HepG2 (cell line): ENCODE data around the gene DRAP1. TPM values are rescaled to one million over a fixed set of nuclear protein-coding genes. Genes with fewer than 3 reads are reported as not detected.

ENCODE experiments used
- ATAC-seq: fragments of 200-7000 bp; cut with Tn5 transposase; 3 replicates; pipeline ENCODE4 v1.9.1; 2020; ENCODE audit warnings: mild to moderate bottlenecking, moderate library complexity
- BruUV-seq: library from RNA; stranded (reverse); fragments of 400-500 nt; replicated peaks from 2 replicates; lab custom pipeline; 2021; lab: Mats Ljungman, UMichigan
- CTCF ChIA-PET: fragments of 300-600 bp; formaldehyde crosslinking; extraction: SDS; loops from one replicate; lab custom pipeline; 2021; ENCODE audit warnings: low total read pairs, inconsistent platforms, low intra/inter-chr PET ratio; lab: Yijun Ruan, JAX
- POLR2A ChIA-PET: fragments of 350-600 bp; sonication (Branson Sonifier 250); formaldehyde crosslinking; loops from one replicate; lab custom pipeline; 2020; ENCODE audit warnings: antibody characterized with exemption, inconsistent platforms; lab: Yijun Ruan, JAX
- DNase-seq: peaks from one replicate; pipeline ENCODE4 v3.0.0-alpha.2; 2015; ENCODE audit warnings: low spot score
- FAIRE-seq: peaks from 3 replicates; lab custom pipeline; 2011; peaks lifted over from hg19 to GRCh38; lab: Jason Lieb, UNC
- H2AFZ ChIP-seq: one replicate; pipeline ENCODE4 v1.6.1; 2011; ENCODE audit warnings: low read length, inconsistent platforms
- H3K27ac ChIP-seq: fragments of 300-600 bp; 3 replicates; pipeline ENCODE4 v1.8.0; 2011; ENCODE audit warnings: mixed run types, mild to moderate bottlenecking, mixed read lengths, low read length, inconsistent platforms; ENCODE audit not compliant: insufficient read depth; ENCODE audit errors: extremely low read length
- H3K27me3 ChIP-seq, 2 experiments: fragments of 200-600 bp in 1 of 2; 2 replicates in 1 of 2; 3 replicates in 1 of 2; pipeline versions ENCODE4 v1.6.0 to v1.8.0; 2011; ENCODE audit warnings: low read length in 2 of 2, mild to moderate bottlenecking in 2 of 2, moderate library complexity in 2 of 2, inconsistent platforms in 1 of 2; ENCODE audit not compliant: insufficient read depth in 2 of 2, control insufficient read depth in 1 of 2
- H3K36me3 ChIP-seq, 2 experiments: fragments of 200-600 bp in 1 of 2; replicated peaks in 1 of 2; 2 replicates in 1 of 2; 3 replicates in 1 of 2; pipeline versions ENCODE4 v1.5.1 to v1.8.0; 2011; ENCODE audit warnings: low read length in 2 of 2, inconsistent platforms in 1 of 2; ENCODE audit not compliant: insufficient read depth in 2 of 2, control insufficient read depth in 1 of 2
- H3K4me1 ChIP-seq: 2 replicates; pipeline ENCODE4 v1.5.1; 2012; ENCODE audit warnings: low read length, inconsistent platforms; ENCODE audit not compliant: insufficient read depth
- H3K4me2 ChIP-seq: 2 replicates; pipeline ENCODE4 v1.6.0; 2011; ENCODE audit warnings: low read depth, low read length, inconsistent platforms
- H3K4me3 ChIP-seq, 3 experiments: fragments of 200-600 bp in 1 of 3; sonication (generic), shearing (Covaris generic) in 1 of 3; replicated peaks in 1 of 3; 2 replicates each; pipeline ENCODE4 v1.5.1; 2011 to 2016; ENCODE audit warnings: low read length in 3 of 3, inconsistent platforms in 2 of 3, low read depth in 2 of 3, mild to moderate bottlenecking in 2 of 3, control low read depth in 1 of 3, mixed read lengths in 1 of 3; ENCODE audit not compliant: insufficient read depth in 1 of 3
- H3K79me2 ChIP-seq: one replicate; pipeline ENCODE4 v1.6.1; 2011; ENCODE audit warnings: low read length, inconsistent platforms; ENCODE audit not compliant: insufficient read depth
- H3K9ac ChIP-seq: 2 replicates; pipeline ENCODE4 v1.6.0; 2011; ENCODE audit warnings: mild to moderate bottlenecking, low read depth, low read length, inconsistent platforms; ENCODE audit not compliant: insufficient read depth
- H3K9me3 ChIP-seq: 2 replicates; pipeline ENCODE4 v1.5.1; 2012; ENCODE audit warnings: mild to moderate bottlenecking, low read length
- H4K20me1 ChIP-seq: 2 replicates; pipeline ENCODE4 v1.6.0; 2011; ENCODE audit warnings: inconsistent platforms, mild to moderate bottlenecking, low read length, moderate library complexity; ENCODE audit not compliant: insufficient read depth
- FOXA1 ChIP-seq, 2 experiments: fragments of 450-650 bp in 1 of 2; sonication (generic) in 1 of 2; formaldehyde crosslinking in 1 of 2; IDR thresholded peaks; 2 replicates each; pipeline versions ENCODE4 v1.4.0 to v1.6.1; 2016 to 2020; ENCODE audit warnings: missing genetic modification reagents in 1 of 2
- NKX3-1 ChIP-seq: sonication (generic); formaldehyde crosslinking; IDR thresholded peaks from 2 replicates; pipeline ENCODE4 v1.5.0; 2020; ENCODE audit warnings: missing genetic modification reagents
- ZNF749 ChIP-seq: sonication (generic); formaldehyde crosslinking; IDR thresholded peaks from 2 replicates; pipeline ENCODE4 v1.8.0; 2022; ENCODE audit warnings: mild to moderate bottlenecking, missing genetic modification reagents, moderate library complexity, borderline replicate concordance
- WGBS: methylation state at CpG from one replicate; pipeline ENCODE4 v1.1.6; 2017; ENCODE audit warnings: low lambda C conversion rate; 5-methylcytosine and 5-hydroxymethylcytosine counted together
- in situ Hi-C: cut with HindIII; loops from 2 replicates; pipeline ENCODE4 v1.10.0; 2017; ENCODE audit warnings: low pct_unique_long_range_greater_than_20kb; ENCODE audit not compliant: extremely low pct_ligation_motif_present
- intact Hi-C: fragments of 100-400 bp; cut with micrococcal nuclease; formaldehyde crosslinking; loops from one replicate; pipeline ENCODE4 v1.10.0; 2022; ENCODE audit not compliant: unreplicated experiment
- polyA plus RNA-seq, 8 experiments: library from polyadenylated mRNA; depleted of rRNA in 3 of 8; stranded (reverse) in 7 of 8; unstranded in 1 of 8; fragments of >200 nt; fragmentation: Illumina TruSeq in 4 of 8; extraction: Trizol in 4 of 8; gene quantifications; 2 replicates each; pipeline versions ENCODE4 v1.2.1 to v1.2.3, GENCODE V29; 2011 to 2016; ENCODE audit warnings: low read depth in 4 of 8, missing spikeins in 1 of 8, mixed read lengths in 1 of 8; ENCODE audit not compliant: insufficient read depth in 1 of 8
- total RNA-seq, 5 experiments: library from RNA; depleted of rRNA; stranded (reverse); fragments of >200 nt; fragmentation: Illumina TruSeq; extraction: Trizol; gene quantifications; 2 replicates each; pipeline ENCODE4 v1.2.3, GENCODE V29; 2016; ENCODE audit warnings: low read depth in 1 of 5
- TF ChIP-seq, protein P1 (sequence below): sonication (generic); formaldehyde crosslinking; IDR thresholded peaks from 2 replicates; pipeline ENCODE4 v1.4.0; 2020; ENCODE audit warnings: missing genetic modification reagents; ENCODE audit errors: not compliant biosample characterization
- TF ChIP-seq, protein P2 (sequence below): sonication (generic); formaldehyde crosslinking; IDR thresholded peaks from 2 replicates; pipeline ENCODE4 v1.4.0; 2020; ENCODE audit warnings: low read depth, mild to moderate bottlenecking, missing genetic modification reagents
- TF ChIP-seq, protein P3 (sequence below): sonication (generic); formaldehyde crosslinking; conservative IDR thresholded peaks from 2 replicates; pipeline ENCODE4 v1.5.0; 2020; ENCODE audit warnings: missing genetic modification reagents

Gene DRAP1
- total and polyA plus RNA-seq, 2 of the 13 experiments (the other 11 are each of a cell fraction or from before 2014, with no cell fraction given) = 46.8 to 52.3 TPM

DNA sequence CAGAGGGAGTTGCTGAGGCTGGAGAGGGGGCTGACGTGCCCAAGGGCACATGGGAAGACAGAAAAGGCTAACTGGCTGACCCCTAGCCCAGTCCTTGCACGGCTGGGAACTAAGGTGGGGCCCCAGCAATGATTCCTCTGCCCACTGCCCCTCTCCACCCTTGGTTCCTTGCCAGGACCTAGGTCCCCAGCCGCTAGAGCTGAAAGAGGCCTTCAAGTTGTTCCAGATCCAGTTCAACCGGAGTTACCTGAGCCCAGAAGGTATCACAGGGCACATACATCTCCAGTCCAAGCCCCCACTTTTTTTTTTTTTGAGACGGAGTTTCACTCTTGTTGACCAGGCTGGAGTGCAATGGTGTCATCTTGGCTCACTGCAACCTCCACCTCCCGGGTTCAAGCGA, 39.2 kb upstream of the DRAP1 start (continued):
- TF ChIP-seq NKX3-1 (CRISPR knock-in tag) = no peak
- TF ChIP-seq, protein P1, sequence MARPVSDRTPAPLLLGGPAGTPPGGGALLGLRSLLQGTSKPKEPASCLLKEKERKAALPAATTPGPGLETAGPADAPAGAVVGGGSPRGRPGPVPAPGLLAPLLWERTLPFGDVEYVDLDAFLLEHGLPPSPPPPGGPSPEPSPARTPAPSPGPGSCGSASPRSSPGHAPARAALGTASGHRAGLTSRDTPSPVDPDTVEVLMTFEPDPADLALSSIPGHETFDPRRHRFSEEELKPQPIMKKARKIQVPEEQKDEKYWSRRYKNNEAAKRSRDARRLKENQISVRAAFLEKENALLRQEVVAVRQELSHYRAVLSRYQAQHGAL (CRISPR knock-in tag) = no peak
- TF ChIP-seq FOXA1 (IDR thresholded peaks at IDR 0.05) = no peak
- TF ChIP-seq FOXA1 (CRISPR knock-in tag; IDR thresholded peaks at IDR 0.05) = no peak
- TF ChIP-seq, protein P2, sequence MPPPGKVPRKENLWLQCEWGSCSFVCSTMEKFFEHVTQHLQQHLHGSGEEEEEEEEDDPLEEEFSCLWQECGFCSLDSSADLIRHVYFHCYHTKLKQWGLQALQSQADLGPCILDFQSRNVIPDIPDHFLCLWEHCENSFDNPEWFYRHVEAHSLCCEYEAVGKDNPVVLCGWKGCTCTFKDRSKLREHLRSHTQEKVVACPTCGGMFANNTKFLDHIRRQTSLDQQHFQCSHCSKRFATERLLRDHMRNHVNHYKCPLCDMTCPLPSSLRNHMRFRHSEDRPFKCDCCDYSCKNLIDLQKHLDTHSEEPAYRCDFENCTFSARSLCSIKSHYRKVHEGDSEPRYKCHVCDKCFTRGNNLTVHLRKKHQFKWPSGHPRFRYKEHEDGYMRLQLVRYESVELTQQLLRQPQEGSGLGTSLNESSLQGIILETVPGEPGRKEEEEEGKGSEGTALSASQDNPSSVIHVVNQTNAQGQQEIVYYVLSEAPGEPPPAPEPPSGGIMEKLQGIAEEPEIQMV (CRISPR knock-in tag) = no peak
- TF ChIP-seq, protein P3, sequence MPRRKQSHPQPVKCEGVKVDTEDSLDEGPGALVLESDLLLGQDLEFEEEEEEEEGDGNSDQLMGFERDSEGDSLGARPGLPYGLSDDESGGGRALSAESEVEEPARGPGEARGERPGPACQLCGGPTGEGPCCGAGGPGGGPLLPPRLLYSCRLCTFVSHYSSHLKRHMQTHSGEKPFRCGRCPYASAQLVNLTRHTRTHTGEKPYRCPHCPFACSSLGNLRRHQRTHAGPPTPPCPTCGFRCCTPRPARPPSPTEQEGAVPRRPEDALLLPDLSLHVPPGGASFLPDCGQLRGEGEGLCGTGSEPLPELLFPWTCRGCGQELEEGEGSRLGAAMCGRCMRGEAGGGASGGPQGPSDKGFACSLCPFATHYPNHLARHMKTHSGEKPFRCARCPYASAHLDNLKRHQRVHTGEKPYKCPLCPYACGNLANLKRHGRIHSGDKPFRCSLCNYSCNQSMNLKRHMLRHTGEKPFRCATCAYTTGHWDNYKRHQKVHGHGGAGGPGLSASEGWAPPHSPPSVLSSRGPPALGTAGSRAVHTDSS (CRISPR knock-in tag) = no peak

DNA sequence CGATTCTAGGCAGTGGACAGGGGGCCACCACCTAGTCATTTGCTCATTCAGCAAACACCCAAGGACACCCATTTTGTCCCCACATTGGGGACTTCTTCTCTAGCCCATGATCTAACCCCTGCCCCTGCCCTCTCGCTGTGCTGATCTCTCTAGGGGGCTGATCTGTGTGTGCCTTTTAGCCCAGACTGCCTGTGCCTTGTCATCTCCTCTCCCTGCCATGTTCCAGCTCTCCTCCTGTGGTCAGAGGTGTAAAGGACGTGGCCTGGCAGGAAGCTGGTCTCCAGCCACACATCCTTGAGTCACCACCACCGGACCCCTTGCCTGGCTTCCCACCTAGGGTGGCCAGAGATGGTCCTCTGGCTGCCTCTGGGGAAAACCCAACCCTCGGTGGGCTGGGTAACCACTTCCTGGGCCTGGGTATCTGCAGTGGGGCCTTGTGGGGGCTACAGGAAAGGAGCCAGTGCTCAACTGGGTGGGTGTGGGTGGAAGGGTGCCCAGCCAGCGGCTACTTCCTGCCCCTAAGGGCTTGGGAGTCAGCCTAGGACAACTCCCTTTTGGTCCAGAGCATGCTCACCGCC, 38.3 kb upstream of the DRAP1 start:
- Histone ChIP-seq H2AFZ (no peak overlapping the region), H4K20me1 (no peaks in the 10 kb centered on the region), H3K4me3 (no peak overlapping the region), H3K27me3 (no peaks in the 10 kb centered on the region), H3K79me2 (no peaks in the 10 kb centered on the region), H3K4me2 (no peak overlapping the region), H3K36me3 (peaks cover 4 to 15% of the 10 kb centered on the region in 2 experiments; a peak in 3 of 5 replicates), H3K9me3 (no peaks in the 10 kb centered on the region), H3K27ac (no peak overlapping the region), H3K4me1 (peaks cover 33% of the 10 kb centered on the region), H3K9ac (no peak overlapping the region)
- POLR2A ChIA-PET = no interaction called here
- CTCF ChIA-PET = no interaction called here
- no TSS peak for BruUV-seq
- DNase-seq = no peak
- 42% methylated on average over 4 of the region's 7 CpGs for WGBS
- intact Hi-C loops = no loop called here
- ATAC-seq = no peak
- TF ChIP-seq ZNF749 (CRISPR knock-in tag) = no peak
- no peak for FAIRE-seq
- in situ Hi-C loops = loop anchor here (5.0 kb wide), 1 partner anchor 106 kb away; no protein-coding TSS in a partner anchor
